H1 (cell line): ENCODE results near the gene ACRV1. TPM values are rescaled to one million over a fixed set of nuclear protein-coding genes. Genes with fewer than 3 reads are reported as not detected.

ENCODE experiments used
- CTCF ChIA-PET: fragments of 300-600 bp; sonication (Branson Sonifier 250); formaldehyde crosslinking; loops from one replicate; lab custom pipeline; 2021; ENCODE audit not compliant: partially characterized antibody; lab: Charles Lee
- POLR2A ChIA-PET: fragments of 300-600 bp; sonication (Branson Sonifier 250); formaldehyde crosslinking; loops from one replicate; lab custom pipeline; 2021; ENCODE audit warnings: inconsistent platforms; ENCODE audit not compliant: partially characterized antibody; lab: Charles Lee
- DNase-seq, 2 experiments: peaks; one replicate each; pipeline versions ENCODE4 v3.0.0 to v3.0.0-alpha.2; 2010 to 2022; ENCODE audit warnings: low spot score in 2 of 2, low read depth in 1 of 2, mixed read lengths in 1 of 2
- FAIRE-seq: peaks from 2 replicates; lab custom pipeline; 2011; peaks lifted over from hg19 to GRCh38; lab: Jason Lieb, UNC
- H2AFZ ChIP-seq: 2 replicates; pipeline ENCODE4 v1.8.1; 2012; ENCODE audit warnings: low read length, inconsistent platforms
- H2AK5ac ChIP-seq: 2 replicates; pipeline ENCODE4 v1.6.1; 2013; ENCODE audit warnings: low read depth, low read length
- H2BK120ac ChIP-seq: replicated peaks from 2 replicates; pipeline ENCODE3; 2013; ENCODE audit warnings: low read depth, low read length, inconsistent platforms
- H2BK12ac ChIP-seq: 2 replicates; pipeline ENCODE4 v1.6.1; 2013; ENCODE audit warnings: low read depth, low read length
- H2BK15ac ChIP-seq: 2 replicates; pipeline ENCODE4 v1.6.1; 2013; ENCODE audit warnings: low read length
- H2BK20ac ChIP-seq: 2 replicates; pipeline ENCODE4 v1.6.1; 2013; ENCODE audit warnings: low read length
- H2BK5ac ChIP-seq: 2 replicates; pipeline ENCODE4 v1.6.1; 2013; ENCODE audit warnings: low read depth, low read length
- H3K14ac ChIP-seq: 2 replicates; pipeline ENCODE4 v1.6.1; 2013; ENCODE audit warnings: inconsistent platforms; ENCODE audit not compliant: insufficient read length
- H3K18ac ChIP-seq: 2 replicates; pipeline ENCODE4 v1.6.1; 2013; ENCODE audit warnings: low read length; ENCODE audit errors: extremely low read depth
- H3K23ac ChIP-seq: 2 replicates; pipeline ENCODE4 v1.6.1; 2013; ENCODE audit warnings: inconsistent platforms; ENCODE audit not compliant: insufficient read length
- H3K23me2 ChIP-seq: 2 replicates; pipeline ENCODE4 v1.6.1; 2013; ENCODE audit warnings: low read depth, low read length
- H3K27ac ChIP-seq: 2 replicates; pipeline ENCODE4 v1.6.1; 2011; ENCODE audit warnings: low read depth, low read length, inconsistent platforms
- H3K27me3 ChIP-seq, 4 experiments: replicated peaks in 1 of 4; 1 replicate in 1 of 4; 2 replicates in 3 of 4; pipeline versions ENCODE4 v1.6.1 to v1.8.1; 2011 to 2013; ENCODE audit warnings: low read length in 3 of 4, mild to moderate bottlenecking in 3 of 4, inconsistent platforms in 2 of 4, mixed read lengths in 2 of 4, moderate library complexity in 1 of 4; ENCODE audit not compliant: control insufficient read depth in 3 of 4, insufficient read depth in 3 of 4; ENCODE audit errors: extremely low read depth in 1 of 4
- H3K36me3 ChIP-seq, 4 experiments: 2 replicates each; pipeline versions ENCODE4 v1.6.1 to v1.8.1; 2011 to 2013; ENCODE audit warnings: mild to moderate bottlenecking in 4 of 4, low read length in 3 of 4, moderate library complexity in 2 of 4, control low read depth in 1 of 4, inconsistent platforms in 1 of 4; ENCODE audit not compliant: insufficient read depth in 4 of 4, control insufficient read depth in 2 of 4
- H3K4ac ChIP-seq: replicated peaks from 2 replicates; pipeline ENCODE3; 2013; ENCODE audit warnings: low read length, low read depth, mixed read lengths, inconsistent platforms; ENCODE audit not compliant: insufficient read length
- H3K4me1 ChIP-seq, 4 experiments: replicated peaks in 1 of 4; 1 replicate in 1 of 4; 2 replicates in 3 of 4; pipeline versions ENCODE4 v1.6.1 to v1.8.1; 2011 to 2013; ENCODE audit warnings: low read length in 3 of 4, inconsistent platforms in 2 of 4, mixed read lengths in 1 of 4; ENCODE audit not compliant: insufficient read depth in 4 of 4, control insufficient read depth in 3 of 4
- H3K4me2 ChIP-seq, 2 experiments: 2 replicates each; pipeline versions ENCODE4 v1.6.1 to v1.8.1; 2011 to 2013; ENCODE audit warnings: low read depth in 2 of 2, low read length in 2 of 2, control low read depth in 1 of 2, inconsistent platforms in 1 of 2, mild to moderate bottlenecking in 1 of 2; ENCODE audit not compliant: insufficient read depth in 1 of 2
- H3K4me3 ChIP-seq, 4 experiments: fragments of 200-600, 300-600 bp in 1 of 4; sonication (generic), shearing (Covaris generic), sonication (Bioruptor Twin) in 1 of 4; 2 replicates each; pipeline versions ENCODE4 v1.5.1 to v1.8.1; 2011 to 2016; ENCODE audit warnings: low read length in 4 of 4, low read depth in 3 of 4, control low read depth in 2 of 4, inconsistent platforms in 2 of 4, mild to moderate bottlenecking in 2 of 4, mixed read lengths in 1 of 4, moderate library complexity in 1 of 4; ENCODE audit not compliant: insufficient read depth in 2 of 4; ENCODE audit errors: extremely low read depth in 1 of 4
- H3K56ac ChIP-seq: replicated peaks from 2 replicates; pipeline ENCODE3; 2013; ENCODE audit warnings: low read depth, mild to moderate bottlenecking, mixed read lengths, low read length, inconsistent platforms; ENCODE audit not compliant: insufficient read length
- H3K79me1 ChIP-seq: 2 replicates; pipeline ENCODE4 v1.6.1; 2013; ENCODE audit warnings: low read depth, low read length, control low read depth
- H3K79me2 ChIP-seq, 2 experiments: 2 replicates each; pipeline versions ENCODE4 v1.6.1 to v1.8.1; 2012 to 2013; ENCODE audit warnings: low read length in 2 of 2, mild to moderate bottlenecking in 2 of 2, inconsistent platforms in 1 of 2; ENCODE audit not compliant: insufficient read depth in 2 of 2, control insufficient read depth in 1 of 2
- H3K9ac ChIP-seq, 4 experiments: replicated peaks in 1 of 4; 1 replicate in 1 of 4; 2 replicates in 3 of 4; pipeline versions ENCODE4 v1.6.1 to v1.8.1; 2011 to 2013; ENCODE audit warnings: low read depth in 3 of 4, low read length in 3 of 4, control low read depth in 2 of 4, mild to moderate bottlenecking in 2 of 4, moderate library complexity in 2 of 4, inconsistent platforms in 1 of 4; ENCODE audit errors: extremely low read depth in 1 of 4
- H3K9me3 ChIP-seq, 2 experiments: 2 replicates each; pipeline versions ENCODE4 v1.6.1 to v1.8.1; 2012 to 2013; ENCODE audit warnings: mild to moderate bottlenecking in 2 of 2, moderate library complexity in 2 of 2, control low read depth in 1 of 2, inconsistent platforms in 1 of 2, low read depth in 1 of 2, low read length in 1 of 2, mixed read lengths in 1 of 2; ENCODE audit not compliant: insufficient read depth in 2 of 2
- H4K20me1 ChIP-seq, 2 experiments: replicated peaks in 1 of 2; 2 replicates each; pipeline versions ENCODE3 to v1.8.1; 2011 to 2013; ENCODE audit warnings: inconsistent platforms in 2 of 2, low read length in 2 of 2, mild to moderate bottlenecking in 1 of 2; ENCODE audit not compliant: insufficient read depth in 2 of 2, control insufficient read depth in 1 of 2
- H4K5ac ChIP-seq: 2 replicates; pipeline ENCODE4 v1.6.1; 2013; ENCODE audit warnings: low read length, low read depth, mixed read lengths, inconsistent platforms; ENCODE audit not compliant: insufficient read length
- H4K8ac ChIP-seq: 2 replicates; pipeline ENCODE4 v1.8.0; 2013; ENCODE audit warnings: mild to moderate bottlenecking, moderate library complexity, low read length, inconsistent platforms; ENCODE audit not compliant: insufficient read depth; ENCODE audit errors: extremely low read depth
- H4K91ac ChIP-seq: replicated peaks from 2 replicates; pipeline ENCODE3; 2013; ENCODE audit warnings: low read length, mixed read lengths, inconsistent platforms; ENCODE audit not compliant: insufficient read length
- CHD2 ChIP-seq: IDR thresholded peaks from 2 replicates; pipeline ENCODE4 v1.6.1; 2012; ENCODE audit warnings: low read length, improper control_type of control experiment
- EP300 ChIP-seq, 2 experiments: IDR thresholded peaks; 1 replicate in 1 of 2; 2 replicates in 1 of 2; pipeline ENCODE4 v1.6.1; 2011 to 2012; ENCODE audit warnings: low read depth in 2 of 2, low read length in 2 of 2, mild to moderate bottlenecking in 2 of 2, borderline replicate concordance in 1 of 2, inconsistent platforms in 1 of 2, moderate library complexity in 1 of 2
- POLR2AphosphoS5 ChIP-seq: IDR thresholded peaks from 2 replicates; pipeline ENCODE4 v1.6.1; 2011; ENCODE audit warnings: low read depth, low read length
- RFX5 ChIP-seq: IDR thresholded peaks from 2 replicates; pipeline ENCODE4 v1.6.1; 2011; ENCODE audit warnings: low read depth, low read length, improper control_type of control experiment, borderline replicate concordance
- WGBS, 2 experiments: shearing (Covaris generic) in 1 of 2; methylation state at CpG; one replicate each; pipeline versions ENCODE4 v1.1.6 to v1.1.7; 2013 to 2015; ENCODE audit warnings: low lambda C conversion rate in 2 of 2, mixed read lengths in 2 of 2, inconsistent platforms in 1 of 2, low coverage in 1 of 2, missing lambda C conversion rate in 1 of 2; ENCODE audit not compliant: insufficient replicate concordance in 2 of 2, insufficient coverage in 1 of 2, insufficient read length in 1 of 2; ENCODE audit errors: extremely low coverage in 1 of 2, missing lambda C conversion rate in 1 of 2; 5-methylcytosine and 5-hydroxymethylcytosine counted together
- polyA plus RNA-seq, 7 experiments: library from polyadenylated mRNA; depleted of rRNA in 3 of 7; stranded (reverse) in 5 of 7; unstranded in 2 of 7; fragments of >200 nt in 5 of 7; fragments of 200-250 nt in 2 of 7; gene quantifications; 1 replicate in 5 of 7; 2 replicates in 1 of 7; 4 replicates in 1 of 7; pipeline versions ENCODE4 v1.2.1 to v1.2.3, GENCODE V29; 2011 to 2013; ENCODE audit warnings: missing spikeins in 2 of 7, mixed read lengths in 2 of 7
- total RNA-seq: library from RNA; stranded (reverse); fragmentation: NEBNext Ultra II Directional; extraction: Animal tissue kit (Norgen Biotek cat#: 25700); gene quantifications from 2 replicates; pipeline ENCODE4 v1.2.1, GENCODE V29; 2021

ACRV1 gene
- total and polyA plus RNA-seq, 2 of the 8 experiments (the other 6 are each of a cell fraction or from before 2014, with no cell fraction given) = 0.06 TPM; not detected in 1

DNA sequence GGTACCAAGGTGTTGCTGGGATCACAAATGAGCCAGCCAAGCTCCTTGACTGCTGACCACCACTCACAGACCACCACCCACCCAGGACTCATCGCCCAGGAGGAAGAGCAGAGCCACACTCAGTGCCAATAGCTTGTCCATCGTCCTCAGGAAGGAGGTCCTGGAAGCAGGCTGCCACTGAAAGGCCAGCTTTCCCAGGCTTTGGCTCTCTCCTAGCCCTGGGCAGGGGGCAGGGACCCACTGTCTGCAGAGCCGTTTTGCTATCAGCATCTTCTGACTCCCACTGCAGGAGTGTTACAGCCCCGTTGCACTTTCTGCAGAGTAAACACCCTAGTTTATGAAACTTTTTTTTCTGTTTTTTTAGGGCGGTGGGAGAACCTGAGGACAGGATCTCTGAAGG, 12.2 kb upstream of the ACRV1 start:
- Histone ChIP-seq H3K23me2 (no peaks in the 10 kb centered on the region), H3K36me3 (peaks cover 0 to 3% (median 0%) of the 10 kb centered on the region in 4 experiments; a peak in 1 of 8 replicates), H3K4me2 (no peak overlapping the region), H4K8ac (no peak overlapping the region), H3K27ac (no peak overlapping the region), H3K4me3 (no peak overlapping the region), H2BK120ac (no peak overlapping the region), H3K23ac (no peak overlapping the region), H4K20me1 (no peaks in the 10 kb centered on the region), H2BK12ac (no peak overlapping the region), H3K79me2 (no peaks in the 10 kb centered on the region), H4K5ac (no peak overlapping the region), H2BK15ac (no peak overlapping the region), H3K79me1 (no peaks in the 10 kb centered on the region), H3K27me3 (no peaks in the 10 kb centered on the region), H2AK5ac (no peak overlapping the region), H3K18ac (no peak overlapping the region), H3K9ac (no peak overlapping the region), H2BK5ac (no peak overlapping the region), H3K4me1 (no peaks in the 10 kb centered on the region), H3K56ac (no peak overlapping the region), H3K14ac (no peak overlapping the region), H2BK20ac (no peak overlapping the region), H3K9me3 (no peaks in the 10 kb centered on the region; a peak in 1 of 4 replicates), H2AFZ (no peak overlapping the region), H3K4ac (no peak overlapping the region), H4K91ac (no peak overlapping the region)
- TF ChIP-seq RFX5 (no peak), POLR2AphosphoS5 (no peak), EP300 (IDR thresholded peaks at IDR 0.05; ENCODE audit: borderline replicate concordance in 1 of 2, low read depth in 2 of 2, low read length in 2 of 2) (no peak), CHD2 (no peak)
- CTCF ChIA-PET = no interaction called here
- FAIRE-seq = no peak
- WGBS, 2 experiments = 83% methylated on average over 5 of the region's 5 CpGs; no CpG with 5 or more reads in 1 of the 2 experiments
- DNase-seq = no peak
- POLR2A ChIA-PET = interaction anchor here (0.6 kb wide), 2 partner anchors 16 to 33 kb away, joined by 3 read pairs; no protein-coding TSS in a partner anchor
